Immature natural killer cell (primary cell): ENCODE measurements around the gene ANKZF1. TPM values are rescaled to one million over a fixed set of nuclear protein-coding genes. Genes with fewer than 3 reads are reported as not detected.
"Not testable (repeated sequence)": the region's sequence is repeated elsewhere in the genome, so short reads cannot be mapped to it uniquely, and the experiment has no call there.

Experiments
- DNase-seq, 3 donors: peaks; one replicate each; pipeline ENCODE4 v3.0.0; 2022; ENCODE audit warnings: mixed read lengths in 1 of 3
- H3K27ac Mint-ChIP-seq, 6 donors: one replicate each; pipeline ENCODE4 v1.8.0; 2020; ENCODE audit warnings: mixed read lengths in 6 of 6, mild to moderate bottlenecking in 5 of 6, inconsistent platforms in 4 of 6, moderate library complexity in 3 of 6
- H3K27me3 Mint-ChIP-seq, 3 donors: one replicate each; pipeline ENCODE4 v1.8.0; 2020 to 2021; ENCODE audit warnings: low read depth in 3 of 3, mild to moderate bottlenecking in 3 of 3, mixed read lengths in 3 of 3, moderate library complexity in 3 of 3, inconsistent platforms in 1 of 3
- H3K36me3 Mint-ChIP-seq, 3 donors: one replicate each; pipeline ENCODE4 v1.8.0; 2020; ENCODE audit warnings: mixed read lengths in 3 of 3, inconsistent platforms in 2 of 3, mild to moderate bottlenecking in 2 of 3
- H3K4me1 Mint-ChIP-seq, 2 donors: one replicate each; pipeline ENCODE4 v1.8.0; 2020; ENCODE audit warnings: inconsistent platforms in 2 of 2, mild to moderate bottlenecking in 2 of 2, mixed read lengths in 2 of 2, moderate library complexity in 1 of 2
- H3K4me3 Mint-ChIP-seq, 5 donors: one replicate each; pipeline ENCODE4 v1.8.0; 2020; ENCODE audit warnings: mild to moderate bottlenecking in 5 of 5, mixed read lengths in 5 of 5, inconsistent platforms in 3 of 5, moderate library complexity in 3 of 5
- H3K9me3 Mint-ChIP-seq, 6 donors: one replicate each; pipeline ENCODE4 v1.8.0; 2020; ENCODE audit warnings: mild to moderate bottlenecking in 6 of 6, mixed read lengths in 6 of 6, inconsistent platforms in 4 of 6, moderate library complexity in 3 of 6
- polyA plus RNA-seq, 3 donors: library from polyadenylated mRNA; unstranded; fragments of 300-500 nt; fragmentation: Illumina TruSeq; gene quantifications; one replicate each; pipeline ENCODE4 v1.2.3, GENCODE V29; 2021

ANKZF1 gene
- polyA plus RNA-seq, 3 donors from 2014 or later: 11.5 to 28.6 (median 22.4) TPM

GRCh38 chr2:219247678-219248642, 18.4 kb downstream of the ANKZF1 start:
- Mint-ChIP-seq H3K9me3 (no peaks in the 10 kb centered on the region), H3K4me1 (peaks cover 89 to 90% of the 10 kb centered on the region in 2 donors), H3K4me3 (peak overlapping the region; percentile 72 to 93 (median 89)), H3K27me3 (peaks cover 18 to 36% (median 32%) of the 10 kb centered on the region in 3 donors), H3K36me3 (peaks cover 0 to 24% (median 12%) of the 10 kb centered on the region in 3 donors), H3K27ac (peak overlapping the region; percentile 93 to 98 (median 96))
- peak; percentile 65 to 77 (median 67) for DNase-seq

GRCh38 chr2:219248845-219249202, 19.2 kb downstream of the ANKZF1 start:
- peaks cover 85% of the 10 kb centered on the region in 2 donors for H3K4me1 Mint-ChIP-seq
- peak overlapping the region; percentile 93 to 98 (median 95) for H3K27ac Mint-ChIP-seq
- DNase-seq: no peak
- H3K27me3 Mint-ChIP-seq: peaks cover 18 to 39% (median 38%) of the 10 kb centered on the region in 3 donors
- H3K36me3 Mint-ChIP-seq: peaks cover 0 to 24% (median 12%) of the 10 kb centered on the region in 3 donors
- H3K4me3 Mint-ChIP-seq: peak overlapping the region; percentile 72 to 90 (median 81)
- H3K9me3 Mint-ChIP-seq: no peaks in the 10 kb centered on the region

- peak in 2 of 3 donors; percentile 34 to 44 for DNase-seq
- peaks cover 18 to 40% (median 39%) of the 10 kb centered on the region in 3 donors for H3K27me3 Mint-ChIP-seq
- H3K36me3 Mint-ChIP-seq: peaks cover 0 to 24% (median 12%) of the 10 kb centered on the region in 3 donors
- H3K27ac Mint-ChIP-seq: peak overlapping the region; percentile 93 to 98 (median 95)
- no peaks in the 10 kb centered on the region for H3K9me3 Mint-ChIP-seq
- peak overlapping the region; percentile 72 to 90 (median 81) for H3K4me3 Mint-ChIP-seq
- peaks cover 83 to 85% of the 10 kb centered on the region in 2 donors for H3K4me1 Mint-ChIP-seq
Observed at GRCh38 chr2:219249203-219249980, 19.8 kb downstream of the ANKZF1 start.

- DNase-seq: no peak
- peaks cover 18 to 39% (median 37%) of the 10 kb centered on the region in 3 donors for H3K27me3 Mint-ChIP-seq
- H3K27ac Mint-ChIP-seq: peak overlapping the region; percentile 93 to 98 (median 95)
- H3K9me3 Mint-ChIP-seq: no peaks in the 10 kb centered on the region
- peak overlapping the region; percentile 72 to 90 (median 86) for H3K4me3 Mint-ChIP-seq
- peaks cover 82% of the 10 kb centered on the region in 2 donors for H3K4me1 Mint-ChIP-seq
- H3K36me3 Mint-ChIP-seq: peaks cover 0 to 24% (median 12%) of the 10 kb centered on the region in 3 donors
Observed at GRCh38 chr2:219250049-219250781, 20.6 kb downstream of the ANKZF1 start.

- no peak for DNase-seq
- peaks cover 11 to 34% (median 24%) of the 10 kb centered on the region in 3 donors for H3K27me3 Mint-ChIP-seq
- peaks cover 0 to 24% (median 12%) of the 10 kb centered on the region in 3 donors for H3K36me3 Mint-ChIP-seq
- peak overlapping the region; percentile 86 to 95 (median 89) for H3K4me3 Mint-ChIP-seq
- peak overlapping the region; percentile 87 to 98 (median 96) for H3K27ac Mint-ChIP-seq
- H3K4me1 Mint-ChIP-seq: peaks cover 68 to 71% of the 10 kb centered on the region in 2 donors
- H3K9me3 Mint-ChIP-seq: no peaks in the 10 kb centered on the region
Observed at GRCh38 chr2:219251656-219252055, 22.1 kb downstream of the ANKZF1 start.

- H3K27me3 Mint-ChIP-seq: peaks cover 11 to 35% (median 20%) of the 10 kb centered on the region in 3 donors
- H3K36me3 Mint-ChIP-seq: peaks cover 0 to 24% (median 12%) of the 10 kb centered on the region in 3 donors
- H3K9me3 Mint-ChIP-seq: no peaks in the 10 kb centered on the region
- DNase-seq: no peak
- H3K4me3 Mint-ChIP-seq: peak overlapping the region; percentile 86 to 95 (median 89)
- peaks cover 63 to 66% of the 10 kb centered on the region in 2 donors for H3K4me1 Mint-ChIP-seq
- peak overlapping the region; percentile 87 to 98 (median 96) for H3K27ac Mint-ChIP-seq
Observed at GRCh38 chr2:219252084-219252483, 22.5 kb downstream of the ANKZF1 start.

- Mint-ChIP-seq H3K4me3 (peak overlapping the region; percentile 86 to 95 (median 89)), H3K27ac (peak overlapping the region; percentile 81 to 98 (median 96)), H3K9me3 (no peaks in the 10 kb centered on the region), H3K36me3 (peaks cover 0 to 24% (median 12%) of the 10 kb centered on the region in 3 donors), H3K4me1 (peaks cover 59 to 62% of the 10 kb centered on the region in 2 donors), H3K27me3 (peaks cover 11 to 31% (median 18%) of the 10 kb centered on the region in 3 donors)
- DNase-seq: no peak
Observed at GRCh38 chr2:219252570-219252899, 22.9 kb downstream of the ANKZF1 start.

GRCh38 chr2:219252900-219253752, 23.5 kb downstream of the ANKZF1 start, which contains the start of gene TUBA4B:
Gene TUBA4B (plus strand): TSS chr2:219253243. CDS start chr2:219253408, 165 bp downstream.
- H3K9me3 Mint-ChIP-seq: no peaks in the 10 kb centered on the region
- H3K36me3 Mint-ChIP-seq: peaks cover 0 to 24% (median 12%) of the 10 kb centered on the region in 3 donors
- peak within 1 kb of the TSS; percentile 86 to 95 (median 89) for H3K4me3 Mint-ChIP-seq

GRCh38 chr2:219253753-219254589, 24.4 kb downstream of the ANKZF1 start, which contains the start of gene TUBA4A:
Gene TUBA4A (minus strand): TSS chr2:219253918. CDS start chr2:219253858, 60 bp downstream.
- Mint-ChIP-seq H3K4me1 (peaks cover 45 to 47% of the 10 kb centered on the region in 2 donors), H3K9me3 (no peaks in the 10 kb centered on the region), H3K27me3 (peaks cover 9 to 25% (median 15%) of the 10 kb centered on the region in 3 donors), H3K27ac (peak within 1 kb of the TSS; percentile 94 to 98 (median 96)), H3K36me3 (peaks cover 0 to 20% (median 8%) of the 10 kb centered on the region in 3 donors), H3K4me3 (peak within 1 kb of the TSS; percentile 86 to 95 (median 89))
- peak; percentile 85 to 91 (median 89) for DNase-seq

More at GRCh38 chr2:219252900-219253752, 23.5 kb downstream of the ANKZF1 start, which contains the start of gene TUBA4B:
- H3K27me3 Mint-ChIP-seq: peaks cover 11 to 27% (median 15%) of the 10 kb centered on the region in 3 donors
- peak; percentile 49 to 56 (median 54) for DNase-seq
- peaks cover 53 to 56% of the 10 kb centered on the region in 2 donors for H3K4me1 Mint-ChIP-seq
- peak within 1 kb of the TSS; percentile 94 to 98 (median 96) for H3K27ac Mint-ChIP-seq

GRCh38 chr2:219254590-219255201, 25.1 kb downstream of the ANKZF1 start:
- peak overlapping the region; percentile 93 to 97 (median 94) for H3K27ac Mint-ChIP-seq
- H3K36me3 Mint-ChIP-seq: peaks cover 0 to 13% (median 5%) of the 10 kb centered on the region in 3 donors
- H3K27me3 Mint-ChIP-seq: peaks cover 11 to 25% (median 15%) of the 10 kb centered on the region in 3 donors
- H3K4me1 Mint-ChIP-seq: peaks cover 37 to 40% of the 10 kb centered on the region in 2 donors
- no peaks in the 10 kb centered on the region for H3K9me3 Mint-ChIP-seq
- peak overlapping the region; percentile 84 to 89 (median 88) for H3K4me3 Mint-ChIP-seq
- peak; percentile 68 to 75 (median 69) for DNase-seq

- H3K9me3 Mint-ChIP-seq, H3K27ac Mint-ChIP-seq, H3K4me1 Mint-ChIP-seq, DNase-seq, H3K36me3 Mint-ChIP-seq, H3K4me3 Mint-ChIP-seq: not testable (repeated sequence)
- H3K27me3 Mint-ChIP-seq: peaks cover 7 to 20% (median 17%) of the 10 kb centered on the region in 3 donors
Observed at GRCh38 chr2:219258942-219259341, 29.3 kb downstream of the ANKZF1 start.
